WTC11 (cell line): ENCODE results near the gene RPS15. TPM values are rescaled to one million over a fixed set of nuclear protein-coding genes. Genes with fewer than 3 reads are reported as not detected.

ENCODE experiments used
- ATAC-seq: fragments of 200-7000 bp; cut with Tn5 transposase; 2 replicates; pipeline ENCODE4 v1.10.0; 2021; ENCODE audit warnings: mild to moderate bottlenecking, moderate library complexity
- CTCF ChIA-PET: fragments of 300-600 bp; sonication (Branson Sonifier 250); formaldehyde crosslinking; loops from one replicate; lab custom pipeline; 2021; ENCODE audit warnings: antibody characterized with exemption; lab: Charles Lee
- POLR2A ChIA-PET: fragments of 350-600 bp; sonication (Branson Sonifier 250); formaldehyde crosslinking; loops from one replicate; lab custom pipeline; 2021; ENCODE audit warnings: antibody characterized with exemption; lab: Charles Lee
- DNase-seq: peaks from one replicate; pipeline ENCODE4 v3.0.0; 2021; ENCODE audit warnings: low spot score
- H3K27ac Mint-ChIP-seq: 2 replicates; pipeline ENCODE4 v1.8.0; 2021; ENCODE audit warnings: mixed read lengths
- H3K27me3 Mint-ChIP-seq: 2 replicates; pipeline ENCODE4 v1.8.0; 2021; ENCODE audit warnings: low read depth, mild to moderate bottlenecking, moderate library complexity, mixed read lengths
- H3K36me3 Mint-ChIP-seq: 2 replicates; pipeline ENCODE4 v1.8.0; 2021; ENCODE audit warnings: mixed read lengths
- H3K4me1 Mint-ChIP-seq: 2 replicates; pipeline ENCODE4 v1.8.0; 2022; ENCODE audit warnings: mixed read lengths
- H3K4me3 Mint-ChIP-seq: 2 replicates; pipeline ENCODE4 v1.8.0; 2021; ENCODE audit warnings: mild to moderate bottlenecking, moderate library complexity, mixed read lengths
- H3K9me3 Mint-ChIP-seq: 2 replicates; pipeline ENCODE4 v1.8.0; 2021; ENCODE audit warnings: mixed read lengths
- ATF1 ChIP-seq: sonication (generic); formaldehyde crosslinking; IDR thresholded peaks from 2 replicates; pipeline ENCODE4 v1.8.1; 2023; ENCODE audit warnings: mild to moderate bottlenecking, moderate library complexity, missing genetic modification reagents
- CREB1 ChIP-seq: sonication (generic); formaldehyde crosslinking; IDR thresholded peaks from 2 replicates; pipeline ENCODE4 v1.8.0; 2023; ENCODE audit warnings: mild to moderate bottlenecking, missing genetic modification reagents
- FOXK1 ChIP-seq: sonication (generic); formaldehyde crosslinking; IDR thresholded peaks from 2 replicates; pipeline ENCODE4 v1.8.0; 2022; ENCODE audit warnings: mild to moderate bottlenecking, moderate library complexity, missing genetic modification reagents
- FOXP1 ChIP-seq: sonication (generic); formaldehyde crosslinking; IDR thresholded peaks from 2 replicates; pipeline ENCODE4 v1.8.0; 2022; ENCODE audit warnings: missing genetic modification reagents, mild to moderate bottlenecking, moderate library complexity, borderline replicate concordance
- GTF2I ChIP-seq: fragments of 250-450 bp; sonication (Bioruptor Pico); conservative IDR thresholded peaks from 2 replicates; pipeline ENCODE4 v1.4.0; 2021; ENCODE audit warnings: mild to moderate bottlenecking
- KAT7 ChIP-seq: sonication (generic); formaldehyde crosslinking; IDR thresholded peaks from 2 replicates; pipeline ENCODE4 v1.8.1; 2023; ENCODE audit warnings: missing genetic modification reagents, mild to moderate bottlenecking, borderline replicate concordance
- MYBL2 ChIP-seq: sonication (generic); formaldehyde crosslinking; IDR thresholded peaks from 2 replicates; pipeline ENCODE4 v1.8.1; 2023; ENCODE audit warnings: mild to moderate bottlenecking, moderate library complexity, missing genetic modification reagents
- NFYB ChIP-seq: sonication (generic); formaldehyde crosslinking; conservative IDR thresholded peaks from 2 replicates; pipeline ENCODE4 v1.8.0; 2022; ENCODE audit warnings: low read depth, missing genetic modification reagents
- NR1H2 ChIP-seq: sonication (generic); formaldehyde crosslinking; IDR thresholded peaks from 2 replicates; pipeline ENCODE4 v1.9.0; 2021; ENCODE audit warnings: mild to moderate bottlenecking, moderate library complexity, missing genetic modification reagents
- RELA ChIP-seq: sonication (generic); formaldehyde crosslinking; IDR thresholded peaks from 2 replicates; pipeline ENCODE4 v1.8.1; 2022; ENCODE audit warnings: missing genetic modification reagents, mild to moderate bottlenecking, borderline replicate concordance
- SP1 ChIP-seq: sonication (generic); formaldehyde crosslinking; conservative IDR thresholded peaks from 2 replicates; pipeline ENCODE4 v1.8.1; 2022; ENCODE audit warnings: missing genetic modification reagents
- TCF7 ChIP-seq: sonication (generic); formaldehyde crosslinking; IDR thresholded peaks from 2 replicates; pipeline ENCODE4 v1.8.0; 2022; ENCODE audit warnings: mild to moderate bottlenecking, low read depth, missing genetic modification reagents, moderate library complexity
- ZNF138 ChIP-seq: sonication (generic); formaldehyde crosslinking; conservative IDR thresholded peaks from 2 replicates; pipeline ENCODE4 v1.8.1; 2022; ENCODE audit warnings: mild to moderate bottlenecking, moderate library complexity, missing genetic modification reagents
- ZNF423 ChIP-seq: fragments of 250-450 bp; sonication (Bioruptor Pico); IDR thresholded peaks from 2 replicates; pipeline ENCODE4 v2.1.2; 2022; ENCODE audit warnings: mild to moderate bottlenecking, moderate library complexity
- total RNA-seq: library from RNA; stranded (reverse); gene quantifications from 3 replicates; pipeline ENCODE4 v1.2.3, GENCODE V29; 2021
- TF ChIP-seq, protein P1 (sequence below): sonication (generic); formaldehyde crosslinking; IDR thresholded peaks from 2 replicates; pipeline ENCODE4 v1.8.1; 2023; ENCODE audit warnings: mild to moderate bottlenecking, moderate library complexity, missing genetic modification reagents
- TF ChIP-seq, protein P2 (sequence below): sonication (generic); formaldehyde crosslinking; IDR thresholded peaks from 2 replicates; pipeline ENCODE4 v1.8.0; 2022; ENCODE audit warnings: missing genetic modification reagents
- TF ChIP-seq, protein P3 (sequence below): fragments of 250-450 bp; sonication (Bioruptor Pico); IDR thresholded peaks from 2 replicates; pipeline ENCODE4 v1.8.0; 2021; ENCODE audit warnings: mild to moderate bottlenecking
- TF ChIP-seq, protein P4 (sequence below): sonication (generic); formaldehyde crosslinking; IDR thresholded peaks from 2 replicates; pipeline ENCODE4 v1.8.1; 2022; ENCODE audit warnings: mild to moderate bottlenecking, moderate library complexity, missing genetic modification reagents
- TF ChIP-seq, protein P5 (sequence below): fragments of 200-600 bp; IDR thresholded peaks from 2 replicates; pipeline ENCODE4 v1.8.0; 2022; ENCODE audit warnings: antibody characterized with exemption
- TF ChIP-seq, protein P6 (sequence below): fragments of 250-450 bp; sonication (Bioruptor Pico); IDR thresholded peaks from 2 replicates; pipeline ENCODE4 v1.9.0; 2021; ENCODE audit warnings: mild to moderate bottlenecking
- TF ChIP-seq, protein P7 (sequence below): sonication (generic); formaldehyde crosslinking; IDR thresholded peaks from 2 replicates; pipeline ENCODE4 v1.8.1; 2023; ENCODE audit warnings: mild to moderate bottlenecking, missing genetic modification reagents
- TF ChIP-seq, protein P8 (sequence below): sonication (generic); formaldehyde crosslinking; IDR thresholded peaks from 2 replicates; pipeline ENCODE4 v1.8.1; 2023; ENCODE audit warnings: mild to moderate bottlenecking, missing genetic modification reagents

RPS15 gene
- total RNA-seq, 1 experiment from 2014 or later, result 1,932 TPM

DNA sequence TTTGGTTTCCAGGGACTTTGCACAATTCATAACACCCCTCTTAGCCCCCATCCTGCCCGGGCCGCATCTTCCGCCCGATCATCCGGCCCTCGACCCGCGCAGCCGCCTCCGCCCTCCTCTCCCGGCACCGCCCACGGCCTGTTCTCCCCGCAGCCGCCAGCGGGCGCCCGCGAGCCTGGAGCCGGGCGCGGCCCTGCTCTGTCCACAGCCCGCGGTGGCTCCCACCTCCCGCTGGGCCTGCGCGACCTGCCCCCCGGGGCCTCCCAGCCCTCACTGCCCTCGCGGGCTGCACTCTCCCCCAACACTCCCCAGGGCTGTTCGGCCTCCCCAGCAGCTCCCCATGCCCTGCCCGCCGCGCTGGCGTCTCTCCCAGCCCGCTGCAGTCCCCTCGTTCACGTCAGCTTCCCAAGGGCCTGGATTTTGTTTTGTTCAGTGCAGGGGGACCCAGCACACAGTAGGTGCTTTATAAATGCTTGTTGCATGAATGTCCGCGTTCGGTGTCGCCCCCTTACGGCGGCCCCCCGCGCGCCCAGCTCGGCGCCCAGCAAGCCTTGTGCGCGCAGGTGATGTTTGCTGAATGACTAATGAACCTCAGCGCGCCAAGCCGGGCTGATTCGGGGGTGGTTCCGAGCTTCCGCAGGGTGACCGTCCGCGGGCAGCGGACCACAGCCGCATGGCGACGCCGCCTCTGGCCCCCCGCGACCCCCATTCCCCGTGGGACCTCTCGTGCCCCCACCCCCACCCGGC lies 7.2 kb downstream of the RPS15 start:
- peaks cover 23% of the 10 kb centered on the region for H3K36me3 Mint-ChIP-seq
- ChIA-PET POLR2A (interaction anchor here (1.4 to 1.8 kb wide), 3 partner anchors 28 to 166 kb away, joined by 3 to 5 read pairs (median 4); no protein-coding TSS in a partner anchor), CTCF (interaction anchor here (0.8 to 5.0 kb wide), 19 partner anchors 9 to 348 kb away, joined by 3 to 56 read pairs (median 6); partner anchors contain the start of genes C19orf25 and REEP6)
- no peak overlapping the region for H3K27ac Mint-ChIP-seq
- peak; percentile 56 for ATAC-seq
- DNase-seq, result peak; percentile 82
- H3K4me3 Mint-ChIP-seq, result peak overlapping the region; percentile 69
- TF ChIP-seq ATF1 (CRISPR knock-in tag) (no peak), TCF7 (CRISPR knock-in tag) (0 out of 2 replicates have a peak, but pooled peaks have one; percentile 34), FOXP1 (CRISPR knock-in tag) (peak; percentile 64; the same call in 1 of the 2 replicates), MYBL2 (CRISPR knock-in tag) (peak; percentile 65), ZNF423 (CRISPR knock-in tag) (peak; percentile 48; the same call in 1 of the 2 replicates), RELA (CRISPR knock-in tag) (no peak), FOXK1 (0 out of 2 replicates have a peak, but pooled peaks have one; percentile 19), ZNF138 (CRISPR knock-in tag) (no peak), KAT7 (CRISPR knock-in tag) (peak; percentile 66; the same call in 1 of the 2 replicates), GTF2I (CRISPR knock-in tag) (0 out of 2 replicates have a peak, but pooled peaks have one; percentile 46), NR1H2 (CRISPR knock-in tag) (no peak), SP1 (peak; percentile 83), NFYB (CRISPR knock-in tag) (no peak), CREB1 (CRISPR knock-in tag) (no peak)
- TF ChIP-seq, protein P1, sequence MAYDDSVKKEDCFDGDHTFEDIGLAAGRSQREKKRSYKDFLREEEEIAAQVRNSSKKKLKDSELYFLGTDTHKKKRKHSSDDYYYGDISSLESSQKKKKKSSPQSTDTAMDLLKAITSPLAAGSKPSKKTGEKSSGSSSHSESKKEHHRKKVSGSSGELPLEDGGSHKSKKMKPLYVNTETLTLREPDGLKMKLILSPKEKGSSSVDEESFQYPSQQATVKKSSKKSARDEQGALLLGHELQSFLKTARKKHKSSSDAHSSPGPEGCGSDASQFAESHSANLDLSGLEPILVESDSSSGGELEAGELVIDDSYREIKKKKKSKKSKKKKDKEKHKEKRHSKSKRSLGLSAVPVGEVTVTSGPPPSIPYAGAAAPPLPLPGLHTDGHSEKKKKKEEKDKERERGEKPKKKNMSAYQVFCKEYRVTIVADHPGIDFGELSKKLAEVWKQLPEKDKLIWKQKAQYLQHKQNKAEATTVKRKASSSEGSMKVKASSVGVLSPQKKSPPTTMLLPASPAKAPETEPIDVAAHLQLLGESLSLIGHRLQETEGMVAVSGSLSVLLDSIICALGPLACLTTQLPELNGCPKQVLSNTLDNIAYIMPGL (CRISPR knock-in tag), result peak; percentile 89
- TF ChIP-seq, protein P2, sequence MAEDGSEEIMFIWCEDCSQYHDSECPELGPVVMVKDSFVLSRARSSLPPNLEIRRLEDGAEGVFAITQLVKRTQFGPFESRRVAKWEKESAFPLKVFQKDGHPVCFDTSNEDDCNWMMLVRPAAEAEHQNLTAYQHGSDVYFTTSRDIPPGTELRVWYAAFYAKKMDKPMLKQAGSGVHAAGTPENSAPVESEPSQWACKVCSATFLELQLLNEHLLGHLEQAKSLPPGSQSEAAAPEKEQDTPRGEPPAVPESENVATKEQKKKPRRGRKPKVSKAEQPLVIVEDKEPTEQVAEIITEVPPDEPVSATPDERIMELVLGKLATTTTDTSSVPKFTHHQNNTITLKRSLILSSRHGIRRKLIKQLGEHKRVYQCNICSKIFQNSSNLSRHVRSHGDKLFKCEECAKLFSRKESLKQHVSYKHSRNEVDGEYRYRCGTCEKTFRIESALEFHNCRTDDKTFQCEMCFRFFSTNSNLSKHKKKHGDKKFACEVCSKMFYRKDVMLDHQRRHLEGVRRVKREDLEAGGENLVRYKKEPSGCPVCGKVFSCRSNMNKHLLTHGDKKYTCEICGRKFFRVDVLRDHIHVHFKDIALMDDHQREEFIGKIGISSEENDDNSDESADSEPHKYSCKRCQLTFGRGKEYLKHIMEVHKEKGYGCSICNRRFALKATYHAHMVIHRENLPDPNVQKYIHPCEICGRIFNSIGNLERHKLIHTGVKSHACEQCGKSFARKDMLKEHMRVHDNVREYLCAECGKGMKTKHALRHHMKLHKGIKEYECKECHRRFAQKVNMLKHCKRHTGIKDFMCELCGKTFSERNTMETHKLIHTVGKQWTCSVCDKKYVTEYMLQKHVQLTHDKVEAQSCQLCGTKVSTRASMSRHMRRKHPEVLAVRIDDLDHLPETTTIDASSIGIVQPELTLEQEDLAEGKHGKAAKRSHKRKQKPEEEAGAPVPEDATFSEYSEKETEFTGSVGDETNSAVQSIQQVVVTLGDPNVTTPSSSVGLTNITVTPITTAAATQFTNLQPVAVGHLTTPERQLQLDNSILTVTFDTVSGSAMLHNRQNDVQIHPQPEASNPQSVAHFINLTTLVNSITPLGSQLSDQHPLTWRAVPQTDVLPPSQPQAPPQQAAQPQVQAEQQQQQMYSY, result peak; percentile 72; the same call in 1 of the 2 replicates
- TF ChIP-seq, protein P3, sequence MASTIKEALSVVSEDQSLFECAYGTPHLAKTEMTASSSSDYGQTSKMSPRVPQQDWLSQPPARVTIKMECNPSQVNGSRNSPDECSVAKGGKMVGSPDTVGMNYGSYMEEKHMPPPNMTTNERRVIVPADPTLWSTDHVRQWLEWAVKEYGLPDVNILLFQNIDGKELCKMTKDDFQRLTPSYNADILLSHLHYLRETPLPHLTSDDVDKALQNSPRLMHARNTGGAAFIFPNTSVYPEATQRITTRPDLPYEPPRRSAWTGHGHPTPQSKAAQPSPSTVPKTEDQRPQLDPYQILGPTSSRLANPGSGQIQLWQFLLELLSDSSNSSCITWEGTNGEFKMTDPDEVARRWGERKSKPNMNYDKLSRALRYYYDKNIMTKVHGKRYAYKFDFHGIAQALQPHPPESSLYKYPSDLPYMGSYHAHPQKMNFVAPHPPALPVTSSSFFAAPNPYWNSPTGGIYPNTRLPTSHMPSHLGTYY (CRISPR knock-in tag), result no peak
- TF ChIP-seq, protein P4, sequence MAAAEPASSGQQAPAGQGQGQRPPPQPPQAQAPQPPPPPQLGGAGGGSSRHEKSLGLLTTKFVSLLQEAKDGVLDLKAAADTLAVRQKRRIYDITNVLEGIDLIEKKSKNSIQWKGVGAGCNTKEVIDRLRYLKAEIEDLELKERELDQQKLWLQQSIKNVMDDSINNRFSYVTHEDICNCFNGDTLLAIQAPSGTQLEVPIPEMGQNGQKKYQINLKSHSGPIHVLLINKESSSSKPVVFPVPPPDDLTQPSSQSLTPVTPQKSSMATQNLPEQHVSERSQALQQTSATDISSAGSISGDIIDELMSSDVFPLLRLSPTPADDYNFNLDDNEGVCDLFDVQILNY (CRISPR knock-in tag), result peak; percentile 53; the same call in 1 of the 2 replicates
- TF ChIP-seq, protein P5, sequence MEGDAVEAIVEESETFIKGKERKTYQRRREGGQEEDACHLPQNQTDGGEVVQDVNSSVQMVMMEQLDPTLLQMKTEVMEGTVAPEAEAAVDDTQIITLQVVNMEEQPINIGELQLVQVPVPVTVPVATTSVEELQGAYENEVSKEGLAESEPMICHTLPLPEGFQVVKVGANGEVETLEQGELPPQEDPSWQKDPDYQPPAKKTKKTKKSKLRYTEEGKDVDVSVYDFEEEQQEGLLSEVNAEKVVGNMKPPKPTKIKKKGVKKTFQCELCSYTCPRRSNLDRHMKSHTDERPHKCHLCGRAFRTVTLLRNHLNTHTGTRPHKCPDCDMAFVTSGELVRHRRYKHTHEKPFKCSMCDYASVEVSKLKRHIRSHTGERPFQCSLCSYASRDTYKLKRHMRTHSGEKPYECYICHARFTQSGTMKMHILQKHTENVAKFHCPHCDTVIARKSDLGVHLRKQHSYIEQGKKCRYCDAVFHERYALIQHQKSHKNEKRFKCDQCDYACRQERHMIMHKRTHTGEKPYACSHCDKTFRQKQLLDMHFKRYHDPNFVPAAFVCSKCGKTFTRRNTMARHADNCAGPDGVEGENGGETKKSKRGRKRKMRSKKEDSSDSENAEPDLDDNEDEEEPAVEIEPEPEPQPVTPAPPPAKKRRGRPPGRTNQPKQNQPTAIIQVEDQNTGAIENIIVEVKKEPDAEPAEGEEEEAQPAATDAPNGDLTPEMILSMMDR, result peak; percentile 88
- TF ChIP-seq, protein P6, sequence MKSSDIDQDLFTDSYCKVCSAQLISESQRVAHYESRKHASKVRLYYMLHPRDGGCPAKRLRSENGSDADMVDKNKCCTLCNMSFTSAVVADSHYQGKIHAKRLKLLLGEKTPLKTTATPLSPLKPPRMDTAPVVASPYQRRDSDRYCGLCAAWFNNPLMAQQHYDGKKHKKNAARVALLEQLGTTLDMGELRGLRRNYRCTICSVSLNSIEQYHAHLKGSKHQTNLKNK (CRISPR knock-in tag), result 0 out of 2 replicates have a peak, but pooled peaks have one; percentile 2
- TF ChIP-seq, protein P7, sequence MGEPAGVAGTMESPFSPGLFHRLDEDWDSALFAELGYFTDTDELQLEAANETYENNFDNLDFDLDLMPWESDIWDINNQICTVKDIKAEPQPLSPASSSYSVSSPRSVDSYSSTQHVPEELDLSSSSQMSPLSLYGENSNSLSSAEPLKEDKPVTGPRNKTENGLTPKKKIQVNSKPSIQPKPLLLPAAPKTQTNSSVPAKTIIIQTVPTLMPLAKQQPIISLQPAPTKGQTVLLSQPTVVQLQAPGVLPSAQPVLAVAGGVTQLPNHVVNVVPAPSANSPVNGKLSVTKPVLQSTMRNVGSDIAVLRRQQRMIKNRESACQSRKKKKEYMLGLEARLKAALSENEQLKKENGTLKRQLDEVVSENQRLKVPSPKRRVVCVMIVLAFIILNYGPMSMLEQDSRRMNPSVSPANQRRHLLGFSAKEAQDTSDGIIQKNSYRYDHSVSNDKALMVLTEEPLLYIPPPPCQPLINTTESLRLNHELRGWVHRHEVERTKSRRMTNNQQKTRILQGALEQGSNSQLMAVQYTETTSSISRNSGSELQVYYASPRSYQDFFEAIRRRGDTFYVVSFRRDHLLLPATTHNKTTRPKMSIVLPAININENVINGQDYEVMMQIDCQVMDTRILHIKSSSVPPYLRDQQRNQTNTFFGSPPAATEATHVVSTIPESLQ (CRISPR knock-in tag), result no peak
- TF ChIP-seq, protein P8, sequence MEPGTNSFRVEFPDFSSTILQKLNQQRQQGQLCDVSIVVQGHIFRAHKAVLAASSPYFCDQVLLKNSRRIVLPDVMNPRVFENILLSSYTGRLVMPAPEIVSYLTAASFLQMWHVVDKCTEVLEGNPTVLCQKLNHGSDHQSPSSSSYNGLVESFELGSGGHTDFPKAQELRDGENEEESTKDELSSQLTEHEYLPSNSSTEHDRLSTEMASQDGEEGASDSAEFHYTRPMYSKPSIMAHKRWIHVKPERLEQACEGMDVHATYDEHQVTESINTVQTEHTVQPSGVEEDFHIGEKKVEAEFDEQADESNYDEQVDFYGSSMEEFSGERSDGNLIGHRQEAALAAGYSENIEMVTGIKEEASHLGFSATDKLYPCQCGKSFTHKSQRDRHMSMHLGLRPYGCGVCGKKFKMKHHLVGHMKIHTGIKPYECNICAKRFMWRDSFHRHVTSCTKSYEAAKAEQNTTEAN (CRISPR knock-in tag), result peak; percentile 62; the same call in 1 of the 2 replicates
- H3K27me3 Mint-ChIP-seq, result peaks cover 38% of the 10 kb centered on the region
- H3K4me1 Mint-ChIP-seq, result peaks cover 19% of the 10 kb centered on the region
- H3K9me3 Mint-ChIP-seq, result no peaks in the 10 kb centered on the region
